Retina (tissue), 1 donor: ENCODE measurements around the gene KYNU.
"Not testable (repeated sequence)": the region's sequence is repeated elsewhere in the genome, so short reads cannot be mapped to it uniquely, and the experiment has no call there.

Experiments used
- DNase-seq: peaks from one replicate; pipeline ENCODE4 v3.0.0-alpha.2; 2016

Gene KYNU

DNA sequence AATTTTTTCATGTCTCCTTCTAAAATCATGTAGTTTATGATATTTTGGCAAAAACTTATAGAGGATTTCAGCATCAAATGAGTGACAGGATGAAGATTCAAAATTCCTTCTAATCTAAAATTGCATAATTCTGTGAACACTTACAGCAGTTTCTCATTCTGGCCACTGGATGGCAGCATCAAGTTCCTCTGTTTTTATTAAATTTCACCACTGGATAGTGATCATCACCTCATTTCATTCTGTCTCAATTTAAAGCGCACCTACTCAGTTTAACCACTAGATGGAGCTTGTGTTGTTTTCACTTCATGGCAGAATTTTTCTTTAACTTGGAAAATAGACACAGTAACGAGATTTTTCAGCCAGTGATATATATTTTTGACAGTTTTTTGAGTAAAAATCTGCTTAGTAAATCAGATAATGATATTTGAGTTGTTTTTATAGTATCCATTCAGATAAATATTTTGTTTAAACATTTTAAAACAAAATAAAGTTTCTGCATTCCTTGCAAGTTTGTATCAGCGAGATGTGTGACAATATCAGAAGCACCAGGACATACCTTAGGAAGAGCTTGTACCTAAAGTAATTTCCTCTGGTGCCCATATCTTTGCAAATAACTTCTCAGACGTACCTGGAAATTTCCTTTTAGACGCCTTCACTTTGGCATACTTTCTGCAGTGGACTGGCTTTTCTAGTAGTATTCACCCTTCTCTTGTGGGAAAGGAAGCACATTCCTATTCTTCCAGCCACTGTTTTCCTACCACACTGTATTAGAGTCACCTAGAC is 157.0 kb downstream of the KYNU start:
- peak; percentile 50 for DNase-seq

DNA sequence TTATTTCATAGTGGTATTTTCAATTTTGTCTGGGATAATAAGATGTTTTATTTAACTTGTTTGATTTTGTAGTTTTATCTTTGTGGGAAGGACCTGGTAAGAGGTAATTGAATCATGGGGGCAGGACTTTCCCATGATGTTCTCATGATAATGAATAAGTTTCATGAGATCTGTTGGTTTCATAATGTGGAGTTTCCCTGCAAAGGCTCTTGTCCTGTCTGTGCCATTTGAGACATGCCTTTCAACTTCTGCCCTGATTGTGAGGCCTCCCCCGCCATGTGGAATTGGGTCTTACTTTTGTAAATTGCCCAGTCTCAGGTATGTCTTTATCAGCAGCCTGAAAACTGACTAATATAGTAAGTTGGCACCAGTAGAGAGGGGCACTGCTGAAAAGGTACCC is 174.0 kb downstream of the KYNU start:
- no peak for DNase-seq

DNA sequence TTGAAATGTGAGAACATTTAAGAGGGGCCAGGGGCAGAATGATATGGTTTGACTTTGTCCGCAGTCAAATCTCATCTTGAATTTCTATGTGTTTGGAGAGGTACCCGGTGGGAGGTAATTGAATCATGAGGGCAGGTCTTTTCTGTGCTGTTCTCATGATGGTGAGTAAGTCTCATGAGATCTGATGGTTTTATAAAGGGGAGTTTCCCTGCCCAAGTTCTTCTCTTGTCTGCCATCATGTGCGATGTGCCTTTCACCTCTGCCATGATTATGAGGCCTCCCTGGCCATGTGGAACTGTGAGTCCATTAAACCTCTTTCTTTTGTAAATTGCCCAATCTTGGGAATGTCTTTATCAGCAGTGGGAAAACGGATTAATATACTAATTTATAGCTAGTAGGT is 176.0 kb downstream of the KYNU start:
- not testable (repeated sequence) for DNase-seq

DNA sequence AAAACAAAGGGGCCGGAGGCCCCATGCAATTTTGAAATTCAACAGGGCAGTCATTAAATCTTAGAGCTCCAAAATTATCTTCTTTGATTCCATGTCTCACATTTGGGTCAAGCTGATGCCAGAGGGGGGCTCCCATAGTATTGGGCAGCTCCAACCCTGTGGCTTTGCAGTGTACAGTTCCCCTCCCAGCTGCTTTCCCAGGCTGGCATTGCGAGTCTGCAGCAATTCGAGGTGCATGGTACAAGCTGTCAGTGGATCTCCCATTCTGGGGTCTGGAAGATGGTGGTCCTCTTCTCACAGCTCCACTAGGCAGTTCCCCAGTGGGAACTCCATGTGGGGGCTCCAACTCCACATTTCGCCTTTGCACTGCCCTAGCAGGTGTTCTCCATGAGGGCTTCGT is 179.1 kb downstream of the KYNU start:
- no peak for DNase-seq

GRCh38 chr2:143058851-143059250 is 181.4 kb downstream of the KYNU start:
- DNase-seq = no peak

- DNase-seq = no peak
Measured at GRCh38 chr2:143063612-143064200, 186.2 kb downstream of the KYNU start.

DNA sequence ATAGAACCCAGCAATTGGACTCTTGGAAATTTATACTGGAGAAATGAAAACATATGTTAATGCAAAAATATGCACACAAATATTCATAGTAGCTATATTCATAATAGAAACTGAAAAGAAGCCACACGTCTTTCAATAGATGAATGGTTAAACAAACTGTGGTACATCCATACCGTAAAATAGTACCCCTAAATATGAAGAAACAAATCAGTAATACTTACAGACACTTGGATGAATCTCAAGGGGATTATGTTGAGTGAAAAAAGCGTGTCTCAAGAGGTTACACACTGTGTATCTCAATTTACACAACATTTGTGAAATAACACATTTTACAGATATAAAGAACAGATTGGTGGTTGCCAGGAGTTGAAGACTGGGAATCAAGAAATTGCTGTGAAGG is 190.6 kb downstream of the KYNU start:
- no peak for DNase-seq

DNA sequence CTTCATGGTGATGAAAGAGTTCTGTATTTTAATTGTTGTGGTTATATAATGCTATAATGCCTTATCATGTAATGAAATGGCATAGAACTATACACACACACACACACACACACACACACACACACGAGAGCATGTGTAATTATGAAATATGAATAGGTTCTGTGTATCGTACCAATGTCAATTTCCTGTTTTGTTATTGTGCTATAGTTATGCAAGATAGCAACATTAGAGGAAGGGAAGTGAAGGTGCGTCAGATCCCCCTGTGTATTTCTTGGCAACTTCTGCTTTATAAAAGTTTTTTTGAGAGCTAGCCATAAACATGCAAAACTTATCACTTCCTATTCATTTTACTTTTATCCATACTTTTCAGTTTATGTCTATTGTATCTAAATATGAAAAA is 191.0 kb downstream of the KYNU start:
- DNase-seq = no peak

GRCh38 chr2:143070704-143071103 is 193.2 kb downstream of the KYNU start:
- no peak for DNase-seq

DNA sequence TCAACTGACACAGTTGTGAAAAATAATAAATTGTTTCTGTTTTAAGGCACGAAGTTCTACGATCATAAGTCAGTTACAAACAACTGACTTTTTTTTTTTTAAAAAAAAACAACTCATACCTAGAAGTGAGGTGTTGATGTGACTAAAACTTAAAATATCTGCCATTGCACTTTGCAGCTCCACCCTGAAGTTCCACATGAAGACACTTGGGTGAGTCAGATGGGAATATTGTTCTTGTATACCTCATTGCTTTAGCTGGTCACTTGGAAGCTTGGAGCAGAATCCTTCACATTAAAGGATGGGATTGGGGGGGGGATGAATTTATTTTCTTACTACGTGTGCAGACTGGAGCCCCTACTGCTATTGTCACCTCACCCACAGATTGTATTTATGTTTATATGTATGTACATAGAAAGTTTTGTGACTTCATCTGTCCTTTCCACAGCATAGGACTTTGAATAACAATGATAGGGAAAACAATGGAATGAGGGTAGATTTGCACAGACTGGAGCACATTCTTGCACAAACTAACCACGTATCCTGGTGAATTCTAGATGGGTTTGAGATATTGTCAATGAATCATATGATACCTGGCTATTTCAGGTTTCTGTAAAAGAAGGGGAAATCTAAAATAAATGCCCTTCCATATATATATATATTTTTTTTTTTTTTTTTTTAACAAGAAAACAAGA is 193.9 kb downstream of the KYNU start:
- no peak for DNase-seq

GRCh38 chr2:143074913-143075312 is 197.4 kb downstream of the KYNU start:
- DNase-seq = not testable (repeated sequence)

DNA sequence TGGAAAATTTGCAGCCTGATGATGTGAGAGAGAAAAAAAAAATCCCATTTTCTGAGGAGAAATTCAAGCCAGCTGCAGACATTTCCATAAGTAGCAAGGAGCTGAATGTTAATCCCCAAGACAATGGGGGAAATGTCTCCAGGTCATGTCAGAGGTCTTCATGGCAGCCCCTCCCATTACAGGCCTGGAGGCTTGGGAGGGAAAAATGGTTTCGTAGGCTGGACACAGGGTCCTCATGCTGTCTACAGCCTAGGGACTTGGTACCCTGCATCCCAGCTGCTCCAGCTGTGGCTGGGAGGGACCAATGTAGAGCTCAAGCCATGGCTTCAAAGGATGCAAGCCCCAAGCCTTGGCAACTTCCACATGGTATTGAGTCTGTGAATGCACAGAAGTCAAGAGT is 198.2 kb downstream of the KYNU start:
- DNase-seq = no peak

- no peak for DNase-seq
Measured at GRCh38 chr2:143078104-143078503, 200.6 kb downstream of the KYNU start.

DNA sequence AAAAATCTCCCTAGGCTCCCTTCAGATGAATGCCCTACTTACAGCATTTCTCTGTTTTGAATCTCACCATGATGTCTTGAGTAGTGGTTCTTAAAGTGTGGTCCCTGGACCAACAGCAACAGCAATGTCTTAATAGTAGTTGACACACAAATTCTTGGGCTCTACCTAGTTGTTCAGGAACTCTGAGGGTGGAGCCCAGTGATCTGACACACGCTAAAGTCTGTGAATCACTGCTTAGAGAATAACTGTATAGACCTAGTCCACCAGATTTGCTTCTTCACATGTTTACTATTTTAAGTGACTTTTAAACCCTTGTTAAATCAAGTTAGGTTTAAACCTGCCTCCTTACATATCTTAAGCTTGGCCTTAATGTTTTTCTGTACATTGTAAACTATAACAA is 204.2 kb downstream of the KYNU start:
- no peak for DNase-seq

GRCh38 chr2:143083636-143084035 is 206.2 kb downstream of the KYNU start:
- DNase-seq = no peak

DNA sequence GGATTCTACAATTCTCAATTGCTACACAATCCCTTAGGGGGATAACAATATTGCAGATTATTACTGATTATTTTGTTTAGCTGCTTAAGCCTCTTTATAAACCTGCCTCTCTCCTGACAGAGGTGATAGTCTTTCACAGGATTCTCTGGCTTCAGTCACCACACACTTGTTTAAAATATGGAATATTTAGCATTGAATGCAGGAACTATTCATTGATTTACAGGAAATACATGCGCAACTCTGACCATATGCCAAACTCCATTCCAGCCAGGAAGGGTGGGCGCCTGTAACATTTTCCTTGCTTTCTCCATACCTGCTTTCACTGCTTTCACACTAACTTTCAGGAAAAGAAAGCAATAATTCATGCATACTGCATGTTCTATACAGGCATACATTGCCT is 207.0 kb downstream of the KYNU start:
- no peak for DNase-seq

DNA sequence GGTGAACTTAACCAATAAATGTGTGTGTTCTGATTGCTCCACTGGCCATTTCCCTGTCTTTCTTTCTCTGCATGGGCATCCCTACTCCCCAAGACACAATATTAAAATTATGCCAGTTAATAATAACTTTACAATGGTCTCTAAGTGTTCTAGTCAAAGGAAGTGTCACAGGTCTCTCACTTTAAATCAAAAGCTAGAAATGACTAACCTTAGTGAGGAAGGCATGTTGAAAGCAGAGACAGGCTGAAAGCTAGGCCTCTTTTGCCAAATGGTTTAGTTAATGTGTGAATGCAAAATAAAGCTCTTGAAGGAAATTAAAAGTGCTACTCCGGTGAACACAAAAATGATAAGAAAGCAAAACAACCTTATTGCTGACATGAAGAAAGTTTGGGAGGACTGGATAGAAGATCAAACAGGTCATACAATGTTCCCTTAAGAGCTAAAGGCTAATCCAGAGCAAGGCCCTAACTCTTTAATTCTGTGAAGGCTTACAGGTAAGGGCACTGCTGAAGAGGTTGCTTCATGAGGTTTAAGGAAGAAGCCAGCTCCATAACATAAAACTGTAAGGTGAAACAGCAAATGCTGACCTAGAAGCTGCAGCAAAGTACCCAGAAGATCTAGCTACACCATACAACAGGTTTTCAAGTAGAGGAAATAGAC is 207.8 kb downstream of the KYNU start:
- no peak for DNase-seq

DNA sequence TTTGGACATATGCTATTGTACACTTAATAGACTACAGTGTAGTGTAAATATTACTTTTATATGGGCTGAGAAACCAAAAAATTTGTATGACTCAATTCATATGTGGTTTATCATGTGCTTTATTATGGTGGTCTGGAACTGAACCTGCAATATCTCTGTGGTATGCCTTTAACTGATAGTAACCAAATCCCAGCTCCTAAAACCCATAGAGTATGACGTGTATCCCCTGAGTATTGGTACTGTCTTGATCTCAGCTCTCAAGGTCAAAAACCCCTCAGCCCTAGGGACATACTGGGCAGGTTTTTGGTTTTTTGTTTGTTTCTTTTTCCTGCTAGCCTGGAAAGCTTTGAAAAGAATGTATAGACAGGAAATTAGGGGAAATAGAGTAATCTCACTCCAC is 209.6 kb downstream of the KYNU start:
- DNase-seq = no peak

- no peak for DNase-seq
Measured at GRCh38 chr2:143088388-143088787, 210.9 kb downstream of the KYNU start.

- DNase-seq = not testable (repeated sequence)
Measured at GRCh38 chr2:143089520-143089919, 212.1 kb downstream of the KYNU start.
